SH-SY5Y (cell line): ENCODE results near the gene TSPAN11.

ENCODE experiments used
- GATA2 ChIP-seq: IDR thresholded peaks from 2 replicates; pipeline ENCODE4 v1.6.1; 2011; ENCODE audit warnings: mild to moderate bottlenecking, low read depth, low read length
- GATA3 ChIP-seq: IDR thresholded peaks from 2 replicates; pipeline ENCODE4 v1.6.1; 2011; ENCODE audit warnings: low read depth, mild to moderate bottlenecking, low read length, moderate library complexity

DNA sequence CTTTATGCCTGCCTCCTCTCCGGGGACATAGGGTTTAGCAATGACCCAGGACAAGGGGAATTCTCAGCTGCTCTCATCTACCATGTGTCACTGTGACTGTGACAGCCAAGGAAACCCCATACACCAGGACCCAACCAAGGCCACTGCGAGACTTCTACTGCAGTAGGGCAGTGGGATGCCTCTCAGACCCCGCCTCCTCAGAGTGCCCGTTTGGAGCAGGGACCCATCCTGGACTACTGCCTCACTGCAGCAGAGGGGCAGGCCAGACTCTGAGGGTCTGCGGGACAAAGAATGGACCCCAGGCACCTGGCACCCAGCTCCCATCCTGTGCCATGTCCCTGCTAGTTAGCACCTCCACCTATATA lies 75.8 kb downstream of the TSPAN11 start:
- TF ChIP-seq GATA3 (no peak), GATA2 (no peak)
